ENCODE results near the gene EXOC4.

DNA sequence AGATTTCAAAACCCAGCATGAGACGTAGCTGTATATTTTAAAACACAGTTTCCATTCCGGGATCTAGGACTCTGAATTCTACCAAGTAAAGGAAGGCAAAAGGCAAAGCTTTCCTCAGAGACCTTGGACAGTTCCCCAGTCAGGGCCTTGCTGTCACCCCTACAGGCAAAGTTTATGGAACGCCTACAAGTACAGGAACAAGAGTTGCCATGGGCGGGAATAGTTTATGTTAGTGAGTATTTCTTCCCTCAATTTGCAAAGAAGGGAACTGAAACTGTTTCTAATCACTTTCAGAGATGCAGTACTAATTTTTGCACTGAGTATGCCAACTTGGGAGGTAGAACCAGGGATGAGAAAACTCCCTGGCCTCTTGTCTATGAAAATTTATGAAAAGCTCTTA lies 806.1 kb downstream of the EXOC4 start:
- TF ChIP-seq, protein P1, sequence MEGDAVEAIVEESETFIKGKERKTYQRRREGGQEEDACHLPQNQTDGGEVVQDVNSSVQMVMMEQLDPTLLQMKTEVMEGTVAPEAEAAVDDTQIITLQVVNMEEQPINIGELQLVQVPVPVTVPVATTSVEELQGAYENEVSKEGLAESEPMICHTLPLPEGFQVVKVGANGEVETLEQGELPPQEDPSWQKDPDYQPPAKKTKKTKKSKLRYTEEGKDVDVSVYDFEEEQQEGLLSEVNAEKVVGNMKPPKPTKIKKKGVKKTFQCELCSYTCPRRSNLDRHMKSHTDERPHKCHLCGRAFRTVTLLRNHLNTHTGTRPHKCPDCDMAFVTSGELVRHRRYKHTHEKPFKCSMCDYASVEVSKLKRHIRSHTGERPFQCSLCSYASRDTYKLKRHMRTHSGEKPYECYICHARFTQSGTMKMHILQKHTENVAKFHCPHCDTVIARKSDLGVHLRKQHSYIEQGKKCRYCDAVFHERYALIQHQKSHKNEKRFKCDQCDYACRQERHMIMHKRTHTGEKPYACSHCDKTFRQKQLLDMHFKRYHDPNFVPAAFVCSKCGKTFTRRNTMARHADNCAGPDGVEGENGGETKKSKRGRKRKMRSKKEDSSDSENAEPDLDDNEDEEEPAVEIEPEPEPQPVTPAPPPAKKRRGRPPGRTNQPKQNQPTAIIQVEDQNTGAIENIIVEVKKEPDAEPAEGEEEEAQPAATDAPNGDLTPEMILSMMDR (IDR thresholded peaks at IDR 0.05): no peak
- no peak for TF ChIP-seq POLR2AphosphoS5 (IDR thresholded peaks at IDR 0.05; ENCODE audit: insufficient read depth in 1 of 2, low read depth in 1 of 2)
- TF ChIP-seq POLR2A (IDR thresholded peaks at IDR 0.05): no peak

All from vagina (tissue), 2 donors.